ENCODE measurements around the gene FLT4. TPM values are rescaled to one million over a fixed set of nuclear protein-coding genes. Genes with fewer than 3 reads are reported as not detected.

The FLT4 gene
- total and polyA plus RNA-seq, 2 donors (not counting 1 experiment from before 2014, with no cell fraction given): 0.17 TPM; not detected in 1

DNA sequence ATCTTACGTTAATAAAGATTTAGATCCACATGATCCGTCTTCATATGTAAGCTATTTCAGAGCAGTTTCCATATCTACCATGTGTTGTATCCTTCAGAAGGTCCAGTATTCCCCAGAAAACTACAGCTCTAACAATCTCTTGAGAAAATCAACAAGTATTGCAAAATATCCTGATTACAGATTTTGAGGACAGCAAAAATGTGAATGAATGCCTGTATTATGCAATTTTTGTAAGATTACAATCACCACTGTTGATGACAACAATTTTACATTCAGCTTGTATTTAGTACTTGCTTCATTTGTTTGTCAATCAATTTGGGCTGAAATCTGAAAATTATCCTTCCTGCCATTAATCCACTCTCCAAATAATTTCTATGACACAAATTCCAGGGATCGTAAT lies 43.0 kb upstream of the FLT4 start:
- Histone ChIP-seq H2AFZ (ENCODE audit: low read length) (no peak overlapping the region), H3K4me3 (replicated peaks in 1 of 4; ENCODE audit: control extremely low read depth in 1 of 4, insufficient read depth in 1 of 4, low read depth in 3 of 4, low read length in 4 of 4) (no peak overlapping the region), H3K4me2 (ENCODE audit: extremely low read depth, insufficient read depth, low read length) (no peak overlapping the region), H3K79me2 (ENCODE audit: control insufficient read depth, insufficient read depth, low read length) (no peaks in the 10 kb centered on the region), H4K20me1 (ENCODE audit: control insufficient read depth, extremely low read depth, insufficient read depth, low read length) (no peaks in the 10 kb centered on the region), H3K9me3 (ENCODE audit: control insufficient read depth, insufficient read depth, low read depth, low read length) (no peaks in the 10 kb centered on the region), H3K36me3 (ENCODE audit: control insufficient read depth, insufficient read depth, low read length) (no peaks in the 10 kb centered on the region), H3K4me1 (ENCODE audit: control insufficient read depth, extremely low read depth, insufficient read depth, low read length) (no peaks in the 10 kb centered on the region), H3K27me3 (ENCODE audit: control insufficient read depth, insufficient read depth, low read length) (peaks cover 3% of the 10 kb centered on the region), H3K27ac (ENCODE audit: insufficient read depth, low read length) (no peak overlapping the region), H3K9ac (ENCODE audit: insufficient read depth, low read length) (no peak overlapping the region)
- TF ChIP-seq EZH2 (IDR thresholded peaks at IDR 0.05; ENCODE audit: low read length, missing control alignments) (no peak), CTCF (conservative IDR thresholded peaks at IDR 0.05 in 1 of 2, IDR thresholded peaks at IDR 0.05 in 1 of 2; ENCODE audit: low read depth in 1 of 2, low read length in 2 of 2) (no peak)
- DNase-seq (ENCODE audit: low read depth in 2 of 2): no peak

GRCh38 chr5:180691046-180691445 lies 41.6 kb upstream of the FLT4 start:
- Histone ChIP-seq H3K4me2 (ENCODE audit: extremely low read depth, insufficient read depth, low read length) (no peak overlapping the region), H3K79me2 (ENCODE audit: control insufficient read depth, insufficient read depth, low read length) (no peaks in the 10 kb centered on the region), H3K9me3 (ENCODE audit: control insufficient read depth, insufficient read depth, low read depth, low read length) (no peaks in the 10 kb centered on the region), H3K4me1 (ENCODE audit: control insufficient read depth, extremely low read depth, insufficient read depth, low read length) (no peaks in the 10 kb centered on the region), H3K36me3 (ENCODE audit: control insufficient read depth, insufficient read depth, low read length) (no peaks in the 10 kb centered on the region), H3K27ac (ENCODE audit: insufficient read depth, low read length) (no peak overlapping the region), H3K27me3 (ENCODE audit: control insufficient read depth, insufficient read depth, low read length) (peaks cover 3% of the 10 kb centered on the region), H2AFZ (ENCODE audit: low read length) (no peak overlapping the region), H3K4me3 (replicated peaks in 1 of 4; ENCODE audit: control extremely low read depth in 1 of 4, insufficient read depth in 1 of 4, low read depth in 3 of 4, low read length in 4 of 4) (no peak overlapping the region), H3K9ac (ENCODE audit: insufficient read depth, low read length) (no peak overlapping the region), H4K20me1 (ENCODE audit: control insufficient read depth, extremely low read depth, insufficient read depth, low read length) (no peaks in the 10 kb centered on the region)
- TF ChIP-seq CTCF (conservative IDR thresholded peaks at IDR 0.05 in 1 of 2, IDR thresholded peaks at IDR 0.05 in 1 of 2; ENCODE audit: low read depth in 1 of 2, low read length in 2 of 2) (no peak), EZH2 (IDR thresholded peaks at IDR 0.05; ENCODE audit: low read length, missing control alignments) (no peak)
- no peak for DNase-seq (ENCODE audit: low read depth in 2 of 2)

DNA sequence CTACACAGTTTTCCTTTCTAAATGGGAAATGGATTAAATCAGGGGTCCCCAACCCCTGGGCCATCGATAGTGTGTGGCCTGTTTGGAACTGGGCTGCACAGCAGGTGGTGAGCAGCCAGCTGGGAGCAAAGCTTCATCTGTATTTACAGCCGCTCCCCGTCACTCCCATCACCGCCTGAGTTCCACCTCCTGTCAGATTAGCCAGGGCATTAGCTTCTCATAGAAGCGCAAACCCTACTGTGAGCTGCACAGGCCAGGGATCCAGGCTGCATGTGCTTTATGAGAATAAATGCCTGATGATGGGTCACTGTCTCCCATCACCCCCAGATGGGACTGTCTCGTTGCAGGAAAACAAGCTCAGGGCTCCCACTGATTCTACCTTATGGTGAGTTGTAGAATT lies 41.2 kb upstream of the FLT4 start:
- Histone ChIP-seq H3K27me3 (ENCODE audit: control insufficient read depth, insufficient read depth, low read length) (peaks cover 3% of the 10 kb centered on the region), H3K4me2 (ENCODE audit: extremely low read depth, insufficient read depth, low read length) (no peak overlapping the region), H3K9ac (ENCODE audit: insufficient read depth, low read length) (no peak overlapping the region), H4K20me1 (ENCODE audit: control insufficient read depth, extremely low read depth, insufficient read depth, low read length) (no peaks in the 10 kb centered on the region), H2AFZ (ENCODE audit: low read length) (no peak overlapping the region), H3K27ac (ENCODE audit: insufficient read depth, low read length) (no peak overlapping the region), H3K4me1 (ENCODE audit: control insufficient read depth, extremely low read depth, insufficient read depth, low read length) (no peaks in the 10 kb centered on the region), H3K4me3 (replicated peaks in 1 of 4; ENCODE audit: control extremely low read depth in 1 of 4, insufficient read depth in 1 of 4, low read depth in 3 of 4, low read length in 4 of 4) (no peak overlapping the region), H3K9me3 (ENCODE audit: control insufficient read depth, insufficient read depth, low read depth, low read length) (no peaks in the 10 kb centered on the region), H3K36me3 (ENCODE audit: control insufficient read depth, insufficient read depth, low read length) (no peaks in the 10 kb centered on the region), H3K79me2 (ENCODE audit: control insufficient read depth, insufficient read depth, low read length) (no peaks in the 10 kb centered on the region)
- DNase-seq (ENCODE audit: low read depth in 2 of 2): no peak
- TF ChIP-seq CTCF (conservative IDR thresholded peaks at IDR 0.05 in 1 of 2, IDR thresholded peaks at IDR 0.05 in 1 of 2; ENCODE audit: low read depth in 1 of 2, low read length in 2 of 2) (no peak), EZH2 (IDR thresholded peaks at IDR 0.05; ENCODE audit: low read length, missing control alignments) (no peak)
